ENCODE data around the gene RUFY4.

GRCh38 chr2:218033208-218033589 is 35.9 kb upstream of the RUFY4 start:
- TF ChIP-seq CTCF (IDR thresholded peaks at IDR 0.05), result no peak
- no peak for TF ChIP-seq POLR2AphosphoS5 (IDR thresholded peaks at IDR 0.05)
- no peak for TF ChIP-seq POLR2A (IDR thresholded peaks at IDR 0.05)
